ENCODE measurements around the gene GNPAT.
A peak's percentile ranks its signal among the peaks of the same experiment; 100 is the strongest.
"Not testable (repeated sequence)": the region's sequence is repeated elsewhere in the genome, so short reads cannot be mapped to it uniquely, and the experiment has no call there.

GNPAT gene

DNA sequence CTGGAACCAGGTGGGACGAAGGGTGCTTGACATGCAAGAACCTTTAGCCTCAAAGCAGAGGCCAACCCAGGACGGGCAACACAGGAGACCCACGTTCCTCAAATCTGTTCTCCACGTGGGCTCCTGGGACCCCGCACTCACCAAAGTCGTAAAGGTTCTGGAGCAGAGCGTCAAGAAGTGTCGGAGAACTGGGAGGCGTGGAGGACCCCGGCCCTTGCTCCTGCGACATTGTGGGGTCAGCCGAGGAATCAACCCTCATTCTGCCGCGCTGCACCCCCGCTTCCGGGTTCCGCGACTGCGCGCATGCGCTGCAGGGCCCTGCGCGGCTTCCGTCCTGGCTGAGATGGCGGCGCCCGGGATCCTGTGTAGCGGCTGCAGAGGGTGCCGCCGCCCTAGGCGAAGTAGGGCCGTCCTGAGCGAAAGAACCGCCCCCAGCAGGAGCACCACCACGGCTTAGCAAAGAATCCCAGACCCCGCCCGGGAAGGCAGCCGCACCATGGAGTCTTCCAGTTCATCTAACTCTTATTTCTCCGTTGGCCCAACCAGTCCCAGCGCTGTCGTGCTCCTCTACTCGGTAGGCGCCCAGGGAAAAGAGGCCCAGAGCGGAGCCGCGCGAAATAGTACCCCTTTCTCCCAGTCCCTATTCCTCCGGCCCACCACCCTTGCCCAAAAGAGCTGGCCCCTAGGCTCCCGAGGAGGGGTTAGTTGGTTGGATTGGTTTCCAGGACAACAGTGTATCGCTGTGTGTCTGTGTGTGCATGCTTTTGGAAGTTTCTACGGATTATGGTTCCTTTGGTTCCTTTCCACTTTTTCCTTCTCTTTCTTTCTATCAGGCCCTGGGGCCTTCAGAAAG, at the start of gene GNPAT:
Gene GNPAT, plus strand, starts transcription at position 330 of the 853 bp plus-strand sequence. Its CDS starts 167 bp downstream, at position 497.
- peak; percentile 84 to 85 for DNase-seq (ENCODE audit: low read depth in 2 of 2)

GRCh38 chr1:231192620-231193163, 48.3 kb upstream of the GNPAT start:
- DNase-seq (ENCODE audit: low read depth in 2 of 2), result no peak

DNA sequence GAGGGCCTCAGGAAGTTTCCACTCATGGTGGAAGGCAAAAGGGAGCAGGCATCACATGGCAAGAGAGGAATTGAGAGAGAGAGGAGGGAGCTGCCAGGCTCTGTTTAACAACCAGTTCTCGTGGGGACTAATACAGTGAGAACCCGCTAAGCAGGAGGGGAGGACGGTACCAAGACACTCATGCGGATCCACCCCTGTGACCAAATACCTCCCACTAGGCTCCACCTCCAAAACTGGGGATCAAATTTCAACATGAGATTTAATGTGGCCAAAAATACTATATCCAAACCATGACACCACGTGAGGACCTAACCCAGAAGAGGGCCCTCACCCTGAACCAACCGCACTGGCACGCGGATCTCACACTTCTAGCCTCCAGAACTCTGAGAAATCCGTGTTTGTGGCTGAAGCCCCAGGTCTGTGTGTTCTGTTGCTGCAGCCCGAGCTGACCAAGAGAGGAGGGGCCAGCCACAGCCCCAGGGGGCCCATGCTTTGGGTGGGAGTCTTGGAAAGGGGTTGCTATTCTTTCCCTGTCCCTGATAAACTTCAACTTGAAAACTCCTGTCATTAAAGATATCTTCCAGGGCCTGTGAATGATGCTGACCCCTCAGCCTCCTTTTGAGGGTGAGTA, 47.2 kb upstream of the GNPAT start:
- DNase-seq (ENCODE audit: low read depth in 2 of 2), result no peak

GRCh38 chr1:231194476-231194842, 46.6 kb upstream of the GNPAT start:
- DNase-seq (ENCODE audit: low read depth in 2 of 2), result no peak

DNA sequence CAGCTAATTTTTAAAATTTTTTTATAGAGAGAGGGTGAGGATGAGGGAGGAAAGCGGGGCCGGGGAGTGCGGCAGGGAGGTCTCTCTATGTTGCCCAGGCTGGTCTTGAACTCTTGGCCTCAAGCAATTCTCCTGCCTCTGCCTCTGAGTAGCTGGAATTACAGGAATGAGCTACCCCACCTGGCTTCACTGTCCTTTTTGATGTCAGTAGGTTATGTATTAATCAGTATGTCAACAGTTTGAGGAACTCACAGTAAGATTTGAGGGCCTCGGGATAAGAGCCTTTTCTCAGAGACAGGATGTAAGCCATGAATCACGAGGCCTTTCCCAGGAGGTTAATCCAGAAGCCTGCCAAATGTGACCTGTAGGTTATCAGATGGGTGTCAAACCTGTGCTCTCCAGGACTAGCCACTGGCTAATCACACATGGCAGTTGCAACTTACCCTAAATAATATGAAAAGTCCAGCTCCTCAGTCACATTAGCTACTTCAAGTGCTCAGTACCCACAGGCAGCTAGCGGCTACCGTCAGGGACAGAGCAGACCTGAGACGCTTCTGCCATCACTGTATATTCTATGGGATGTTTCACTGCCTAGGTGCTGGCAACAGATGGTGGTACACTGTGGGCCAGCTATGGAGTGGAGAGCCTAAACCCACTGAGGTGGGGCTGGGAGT, 46.0 kb upstream of the GNPAT start:
- no peak for DNase-seq (ENCODE audit: low read depth in 2 of 2)

- no peak for DNase-seq (ENCODE audit: low read depth in 2 of 2)
These were observed 44.7 kb upstream of the GNPAT start for GRCh38 chr1:231196307-231196706.

DNA sequence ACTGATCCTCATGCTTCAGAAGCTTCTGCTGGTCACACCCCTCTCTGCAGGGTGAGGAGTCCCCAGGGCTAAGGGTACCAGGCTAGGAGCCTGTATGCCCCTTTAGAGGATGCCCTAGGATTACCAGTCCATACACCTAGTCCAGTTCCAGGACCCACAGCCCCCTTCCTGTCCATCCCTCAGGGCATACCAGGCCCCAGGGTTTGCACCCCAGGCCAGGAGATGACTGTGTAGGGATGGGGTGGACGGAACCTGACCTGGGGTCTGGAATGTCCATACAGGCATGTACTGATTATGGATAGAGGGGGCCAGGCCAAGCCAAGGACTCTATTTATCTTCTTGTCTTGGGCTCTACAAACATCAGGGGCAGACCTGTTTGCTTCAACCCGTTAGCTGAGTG, 44.3 kb upstream of the GNPAT start:
- no peak for DNase-seq (ENCODE audit: low read depth in 2 of 2)

- no peak for DNase-seq (ENCODE audit: low read depth in 2 of 2)
These were observed 41.1 kb upstream of the GNPAT start for GRCh38 chr1:231199868-231200267.

DNA sequence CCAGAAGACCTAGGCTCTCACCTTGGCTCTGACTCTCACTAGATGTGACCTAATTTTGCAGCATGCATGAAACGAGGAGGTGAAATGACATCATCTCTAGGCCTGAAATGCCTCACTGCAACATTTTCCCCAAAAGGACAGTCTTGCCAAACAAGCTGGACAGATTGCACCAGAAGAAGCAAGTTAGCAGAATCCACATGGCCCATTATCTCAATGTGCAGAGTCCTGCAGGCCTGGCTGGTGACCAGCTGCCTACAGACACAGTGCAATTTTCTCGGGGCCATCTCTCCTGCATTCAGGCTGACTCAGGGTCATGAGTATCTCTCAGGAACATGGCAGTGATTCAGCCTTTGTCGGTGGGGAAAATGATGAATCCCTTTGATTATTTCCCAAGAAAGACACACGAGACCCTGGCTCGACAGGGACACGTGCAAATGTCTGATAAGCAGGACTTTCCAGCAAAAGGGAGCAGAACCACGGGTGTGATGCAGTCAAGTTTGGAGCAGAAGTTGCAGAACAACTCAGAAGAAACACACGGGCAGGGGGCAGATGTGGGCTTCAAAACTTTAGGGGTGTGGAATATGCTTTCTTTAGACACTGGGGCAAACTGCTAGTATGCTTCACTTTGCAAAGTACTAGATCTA, 40.5 kb upstream of the GNPAT start:
- DNase-seq (ENCODE audit: low read depth in 2 of 2), result no peak

DNA sequence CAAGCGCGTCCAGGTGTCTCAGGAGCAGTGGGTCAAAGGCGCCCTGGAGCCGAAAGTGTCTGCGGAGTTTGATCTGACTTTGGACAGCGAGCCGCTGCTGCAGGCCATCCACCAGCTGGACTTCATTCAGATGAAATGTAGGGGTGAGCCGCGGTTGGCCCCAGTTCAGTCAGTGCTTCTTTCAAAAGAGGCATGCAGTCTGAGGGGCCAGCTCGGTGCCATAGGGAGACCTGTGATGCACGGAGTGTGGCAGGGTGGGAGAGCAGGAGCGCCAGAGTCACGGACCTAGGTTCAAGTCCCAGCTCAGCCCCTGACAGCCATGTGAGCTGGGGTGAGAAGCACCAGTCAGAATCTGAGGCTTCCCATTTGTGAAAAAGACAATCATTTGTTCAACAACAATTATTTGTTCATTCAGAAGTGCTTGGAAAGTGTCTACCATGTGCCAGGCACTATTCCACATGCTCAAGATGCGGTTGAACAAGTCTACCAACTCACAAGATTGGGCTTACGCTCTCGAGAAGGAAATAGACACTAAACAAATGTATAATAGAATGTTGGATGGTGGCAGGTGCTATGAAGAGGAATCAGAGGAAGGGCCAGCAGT, 39.5 kb upstream of the GNPAT start:
- DNase-seq (ENCODE audit: low read depth in 2 of 2), result no peak

DNA sequence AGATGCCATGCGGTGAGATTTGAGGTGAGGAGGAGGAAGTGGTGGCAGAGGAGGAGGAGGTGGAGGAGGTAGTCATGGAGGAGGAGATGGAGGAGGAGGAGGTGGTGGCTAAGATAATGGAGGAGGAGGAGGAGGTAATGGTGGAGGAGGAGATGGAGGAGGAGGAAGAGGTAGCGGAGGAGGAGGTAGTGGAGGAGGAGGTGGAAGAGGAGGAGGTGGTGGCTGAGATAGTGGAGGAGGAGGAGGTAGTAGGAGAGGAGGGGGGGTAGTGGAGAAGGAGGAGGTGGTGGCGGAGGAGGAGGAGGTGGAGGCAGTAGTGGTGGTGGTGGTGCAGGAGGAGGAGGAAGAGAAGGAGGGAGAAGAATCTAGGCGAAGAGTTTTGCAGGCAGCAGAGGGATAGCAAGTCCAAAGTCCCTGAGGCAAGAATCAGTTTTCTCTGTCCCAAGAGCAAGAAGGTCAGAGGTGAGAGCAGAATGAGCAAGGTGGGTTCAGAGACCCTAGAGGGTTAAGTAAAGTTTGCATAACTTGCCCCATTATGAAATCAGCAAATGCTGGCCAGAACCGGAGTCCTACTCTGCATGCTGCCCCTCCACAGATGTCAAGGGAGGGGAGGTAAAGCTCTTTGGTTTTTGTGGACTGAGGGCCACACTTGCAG, 38.9 kb upstream of the GNPAT start:
- DNase-seq (ENCODE audit: low read depth in 2 of 2), result no peak

DNA sequence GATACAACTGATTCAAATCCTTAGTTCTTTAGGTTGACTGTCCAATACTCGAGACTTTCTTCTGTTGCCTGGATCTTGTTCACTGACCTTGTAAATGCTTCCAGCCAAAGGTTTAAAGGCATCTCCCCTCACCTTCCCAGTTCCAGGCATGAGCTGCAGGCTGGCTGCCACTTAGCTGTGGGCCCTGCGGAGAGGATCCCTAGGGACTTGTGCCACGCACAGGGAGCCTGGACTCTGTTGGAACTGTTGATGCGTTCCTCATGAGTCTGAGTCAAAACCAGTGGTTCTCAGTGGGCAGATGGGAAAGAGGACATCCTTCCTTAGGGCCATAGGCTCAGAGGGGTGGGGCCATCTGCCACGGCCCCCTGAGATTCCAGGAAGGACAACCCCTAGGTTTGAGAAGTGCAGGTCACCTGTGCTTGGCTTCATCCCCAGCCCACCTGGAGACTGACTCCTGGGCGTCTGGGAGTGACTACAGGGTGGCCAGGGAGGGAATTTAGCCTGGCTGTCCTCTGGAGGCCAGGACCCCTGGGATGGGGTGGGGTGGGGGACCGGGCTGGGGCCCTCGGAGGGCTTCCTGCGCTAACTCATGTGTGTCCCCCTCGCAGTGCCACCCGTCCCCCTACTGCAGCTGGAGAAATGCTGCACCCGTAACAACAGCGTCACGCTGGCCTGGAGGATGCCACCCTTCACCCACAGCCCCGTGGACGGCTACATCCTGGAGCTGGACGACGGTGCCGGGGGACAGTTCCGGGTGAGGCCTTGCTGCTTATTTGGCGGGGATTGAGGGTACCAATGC, 37.6 kb upstream of the GNPAT start:
- DNase-seq (ENCODE audit: low read depth in 2 of 2), result no peak

GRCh38 chr1:231206856-231207255, 34.2 kb upstream of the GNPAT start:
- no peak for DNase-seq (ENCODE audit: low read depth in 2 of 2)

- DNase-seq (ENCODE audit: low read depth in 2 of 2), result no peak
These were observed 33.6 kb upstream of the GNPAT start for GRCh38 chr1:231207437-231207836.

- DNase-seq (ENCODE audit: low read depth in 2 of 2), result no peak
These were observed 32.0 kb upstream of the GNPAT start for GRCh38 chr1:231208980-231209379.

GRCh38 chr1:231209531-231209930, 31.5 kb upstream of the GNPAT start:
- DNase-seq (ENCODE audit: low read depth in 2 of 2), result no peak

- no peak for DNase-seq (ENCODE audit: low read depth in 2 of 2)
These were observed 30.9 kb upstream of the GNPAT start for GRCh38 chr1:231210126-231210525.

- DNase-seq (ENCODE audit: low read depth in 2 of 2), result peak; percentile 79 to 95
These were observed 29.8 kb upstream of the GNPAT start for GRCh38 chr1:231211005-231211857.

DNA sequence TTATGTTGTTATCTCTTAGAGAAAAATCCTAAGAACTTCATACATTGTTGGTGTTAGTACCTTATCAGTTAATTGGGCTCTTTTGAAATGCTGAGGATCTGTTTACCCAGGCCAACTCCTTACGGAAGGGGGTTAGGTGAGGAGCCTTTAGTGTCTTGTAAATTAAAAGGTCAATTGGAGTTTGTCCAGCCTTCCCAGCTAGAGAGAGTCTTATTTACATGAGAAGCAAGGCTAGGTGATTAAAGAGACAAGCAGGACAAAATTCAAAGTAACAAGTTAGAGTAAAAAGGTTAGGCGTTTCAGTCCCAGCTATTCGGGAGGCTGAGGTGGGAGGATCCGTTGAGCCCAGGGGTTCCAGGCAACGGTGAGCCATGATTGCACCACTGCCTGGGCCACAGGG, 28.7 kb upstream of the GNPAT start:
- not testable (repeated sequence) for DNase-seq (ENCODE audit: low read depth in 2 of 2)
